Thyroid gland (tissue), 4 donors: Measurements from ENCODE around the gene LGI2.

Experiments used
- CTCF ChIP-seq, 6 experiments: fragments of 200-600 bp in 3 of 6; fragments of 450-650 bp in 3 of 6; sonication (generic) in 3 of 6; IDR thresholded peaks; one replicate each; pipeline ENCODE4 v1.5.1; 2016 to 2019; ENCODE audit warnings: antibody characterized with exemption in 6 of 6, mild to moderate bottlenecking in 2 of 6, inconsistent platforms in 1 of 6, moderate library complexity in 1 of 6
- POLR2A ChIP-seq, 2 donors: fragments of 450-650 bp; IDR thresholded peaks; one replicate each; pipeline ENCODE4 v1.6.1; 2017; ENCODE audit warnings: antibody characterized with exemption in 2 of 2, mild to moderate bottlenecking in 2 of 2, moderate library complexity in 1 of 2

- no peak for TF ChIP-seq CTCF (IDR thresholded peaks at IDR 0.05)
- TF ChIP-seq POLR2A (IDR thresholded peaks at IDR 0.05): no peak
Observed at GRCh38 chr4:24971192-24971591, 59.6 kb downstream of the LGI2 start.
